Measurements from ENCODE around the gene CWC27.

The CWC27 gene

DNA sequence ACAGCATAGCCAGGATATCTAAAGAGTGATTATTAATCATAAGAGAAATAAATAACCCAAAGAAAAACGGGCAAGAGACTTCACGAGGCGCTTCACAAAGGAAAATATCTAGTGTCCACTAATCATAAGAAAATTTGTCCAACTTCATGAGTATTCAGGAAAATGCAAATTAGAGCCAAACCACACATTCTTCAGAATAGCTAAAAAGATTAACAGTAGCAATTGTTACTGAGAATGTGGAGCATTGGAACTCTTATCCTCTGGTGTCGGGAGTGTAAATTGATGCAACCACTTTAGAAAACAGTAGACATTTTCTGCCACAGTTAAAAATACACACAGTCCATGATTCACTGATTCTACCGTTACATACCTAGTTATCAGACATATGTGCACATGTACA lies 145.7 kb downstream of the CWC27 start:
- no peak overlapping the region for H3K4me3 ChIP-seq (ENCODE audit: low read depth, low read length)
- peak; percentile 71 for DNase-seq (ENCODE audit: low read depth)
- in situ Hi-C loops (cut with HindIII; ENCODE audit: low sequenced_read_pairs): no loop called here
- no peak for TF ChIP-seq CTCF (IDR thresholded peaks at IDR 0.05; ENCODE audit: low read depth, low read length, missing control alignments)

GRCh38 chr5:64918083-64918482 lies 149.4 kb downstream of the CWC27 start:
- DNase-seq (ENCODE audit: low read depth): no peak
- no peak for TF ChIP-seq CTCF (IDR thresholded peaks at IDR 0.05; ENCODE audit: low read depth, low read length, missing control alignments)
- no peak overlapping the region for H3K4me3 ChIP-seq (ENCODE audit: low read depth, low read length)
- in situ Hi-C loops (cut with HindIII; ENCODE audit: low sequenced_read_pairs): no loop called here

- H3K4me3 ChIP-seq (ENCODE audit: low read depth, low read length): no peak overlapping the region
- TF ChIP-seq CTCF (IDR thresholded peaks at IDR 0.05; ENCODE audit: low read depth, low read length, missing control alignments): no peak
- no peak for DNase-seq (ENCODE audit: low read depth)
- in situ Hi-C loops (cut with HindIII; ENCODE audit: low sequenced_read_pairs): no loop called here
Observed at GRCh38 chr5:64921386-64921785, 152.7 kb downstream of the CWC27 start.

DNA sequence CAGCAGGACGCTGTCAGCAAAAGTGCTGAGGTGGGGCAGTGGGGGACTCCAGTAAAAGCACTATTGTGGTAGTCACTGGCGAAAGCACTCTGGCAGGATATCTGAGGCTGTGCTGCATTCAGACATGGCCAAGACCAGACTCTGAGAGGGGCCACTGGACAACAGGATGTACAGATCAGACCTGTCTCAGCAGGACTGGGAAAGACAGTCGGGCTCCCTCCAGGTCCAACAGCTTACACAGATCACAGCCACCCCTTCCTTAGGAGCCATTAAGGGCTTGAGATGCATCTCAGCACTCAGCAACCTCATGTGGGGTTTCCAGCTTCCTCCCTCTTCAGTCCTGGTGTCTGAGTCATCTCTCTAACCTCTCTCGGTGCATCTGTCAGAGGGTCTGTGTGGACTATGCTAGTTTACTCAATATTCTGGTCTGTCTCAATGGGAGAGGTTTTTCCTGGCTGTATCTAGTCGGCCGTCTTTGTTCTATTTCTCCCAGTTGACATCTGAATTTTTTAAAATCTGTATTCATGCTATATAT lies 154.5 kb downstream of the CWC27 start:
- in situ Hi-C loops (cut with HindIII; ENCODE audit: low sequenced_read_pairs): no loop called here
- TF ChIP-seq CTCF (IDR thresholded peaks at IDR 0.05; ENCODE audit: low read depth, low read length, missing control alignments): no peak
- DNase-seq (ENCODE audit: low read depth): peak; percentile 6
- no peak overlapping the region for H3K4me3 ChIP-seq (ENCODE audit: low read depth, low read length)

GRCh38 chr5:64925123-64925522 lies 156.4 kb downstream of the CWC27 start:
- in situ Hi-C loops (cut with HindIII; ENCODE audit: low sequenced_read_pairs): no loop called here
- DNase-seq (ENCODE audit: low read depth): no peak
- TF ChIP-seq CTCF (IDR thresholded peaks at IDR 0.05; ENCODE audit: low read depth, low read length, missing control alignments): no peak
- H3K4me3 ChIP-seq (ENCODE audit: low read depth, low read length): no peak overlapping the region

GRCh38 chr5:64929833-64930232 lies 161.1 kb downstream of the CWC27 start:
- in situ Hi-C loops (cut with HindIII; ENCODE audit: low sequenced_read_pairs): no loop called here
- H3K4me3 ChIP-seq (ENCODE audit: low read depth, low read length): no peak overlapping the region
- DNase-seq (ENCODE audit: low read depth): no peak
- no peak for TF ChIP-seq CTCF (IDR thresholded peaks at IDR 0.05; ENCODE audit: low read depth, low read length, missing control alignments)

Measured in astrocyte of the cerebellum (primary cell).